ENCODE data around the gene SLC7A9.
"Not testable (repeated sequence)": the region's sequence is repeated elsewhere in the genome, so short reads cannot be mapped to it uniquely, and the experiment has no call there.

SLC7A9 gene

DNA sequence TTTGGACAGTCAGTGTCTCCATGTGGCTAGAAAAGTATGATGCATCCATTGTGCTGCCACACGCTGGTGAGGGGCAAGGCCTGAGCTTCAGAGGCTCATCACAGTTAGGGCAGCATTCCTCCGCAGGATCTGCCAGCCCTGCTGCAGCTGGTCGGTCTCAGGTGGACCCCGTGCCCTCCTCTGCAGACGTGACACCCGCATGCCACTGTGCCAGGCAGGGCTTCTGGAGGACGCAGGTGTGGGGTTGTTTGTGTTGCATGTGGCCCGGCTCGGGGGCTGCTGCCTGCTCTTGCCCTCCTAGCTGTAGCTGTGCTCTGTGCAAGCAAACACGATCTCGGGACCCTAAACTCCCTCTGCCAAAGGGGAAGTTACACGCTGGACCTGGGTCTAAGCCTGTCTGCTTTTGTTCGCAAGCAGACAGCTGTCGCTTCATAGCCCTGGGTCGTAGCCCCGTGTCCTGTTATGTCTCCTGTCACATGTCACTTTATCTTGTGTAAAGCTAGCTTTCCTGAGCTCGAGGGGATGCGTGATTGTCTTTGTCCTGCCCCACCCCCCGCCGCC, 45.3 kb downstream of the SLC7A9 start:
- no peak for DNase-seq

DNA sequence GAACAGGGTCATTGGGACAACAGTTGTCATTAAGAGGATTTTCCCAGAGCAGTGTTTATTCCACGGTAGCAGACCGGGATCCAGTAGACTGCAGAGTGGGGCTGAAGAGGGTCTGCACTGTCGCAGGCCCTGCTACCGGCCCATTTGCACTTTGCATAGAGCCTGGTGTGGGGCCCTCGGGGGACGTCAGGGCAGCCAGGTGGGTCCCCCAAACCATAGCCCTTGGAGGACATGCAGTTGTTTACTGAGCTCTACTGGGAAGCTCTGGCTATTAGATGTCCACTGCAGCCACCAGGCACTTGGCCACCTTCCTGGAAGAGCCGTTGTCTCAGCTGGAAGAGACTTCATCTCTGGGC, 45.8 kb downstream of the SLC7A9 start:
- no peak for DNase-seq

- DNase-seq, result no peak
Observed at GRCh38 chr19:32822916-32823746, 46.4 kb downstream of the SLC7A9 start.

GRCh38 chr19:32819419-32820400, 49.9 kb downstream of the SLC7A9 start:
- DNase-seq, result no peak

GRCh38 chr19:32818536-32818935, 51.0 kb downstream of the SLC7A9 start:
- DNase-seq, result no peak

- DNase-seq, result no peak
Observed at GRCh38 chr19:32817569-32818476, 51.7 kb downstream of the SLC7A9 start.

DNA sequence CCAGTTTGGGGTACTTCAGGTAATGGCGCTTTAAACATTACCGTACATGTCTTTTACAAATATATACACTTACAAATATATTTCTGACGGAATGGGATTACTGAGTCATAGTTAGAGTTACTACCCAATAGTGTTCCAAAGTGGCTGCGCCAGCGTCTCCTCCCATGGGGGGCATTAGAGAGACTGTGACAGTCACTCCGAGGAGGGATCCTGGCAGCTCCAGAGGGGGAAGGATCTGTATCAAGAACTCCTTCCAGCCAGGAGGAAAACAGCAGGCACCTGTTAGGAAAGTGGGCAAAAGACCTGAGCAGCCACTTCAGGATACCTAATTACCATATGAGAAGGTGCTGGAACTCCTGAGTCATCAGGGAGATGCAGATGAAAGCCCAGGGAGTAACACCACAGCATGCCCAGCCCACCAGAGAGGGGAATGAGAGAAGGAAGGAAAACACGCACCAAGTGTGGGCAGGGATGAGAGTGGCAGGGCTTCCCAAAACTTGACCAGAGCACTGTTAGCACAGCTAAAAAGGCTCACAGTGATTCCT, 52.9 kb downstream of the SLC7A9 start:
- no peak for DNase-seq

GRCh38 chr19:32814624-32815023, 54.9 kb downstream of the SLC7A9 start:
- DNase-seq, result no peak

GRCh38 chr19:32813862-32814425, 55.6 kb downstream of the SLC7A9 start:
- no peak for DNase-seq

DNA sequence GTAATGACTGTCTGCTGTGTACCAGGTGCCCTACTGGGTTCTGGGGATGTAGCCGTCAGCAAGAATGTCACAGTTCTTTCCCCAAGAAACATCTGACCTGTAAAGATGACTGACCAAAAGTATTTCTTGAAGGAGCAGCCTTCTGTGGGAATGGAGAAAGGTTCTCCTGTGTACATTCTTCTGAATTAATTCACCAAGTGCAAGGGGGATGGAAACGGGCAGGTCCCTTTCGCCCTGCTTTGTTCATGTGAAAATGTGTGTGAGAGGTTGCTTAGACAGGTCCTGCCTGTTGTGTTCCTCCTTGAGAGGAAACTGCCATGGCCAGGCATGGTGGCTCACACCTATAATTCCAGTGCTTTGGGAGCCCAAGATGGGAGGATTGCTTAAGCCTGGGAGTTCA, 57.0 kb downstream of the SLC7A9 start:
- no peak for DNase-seq

DNA sequence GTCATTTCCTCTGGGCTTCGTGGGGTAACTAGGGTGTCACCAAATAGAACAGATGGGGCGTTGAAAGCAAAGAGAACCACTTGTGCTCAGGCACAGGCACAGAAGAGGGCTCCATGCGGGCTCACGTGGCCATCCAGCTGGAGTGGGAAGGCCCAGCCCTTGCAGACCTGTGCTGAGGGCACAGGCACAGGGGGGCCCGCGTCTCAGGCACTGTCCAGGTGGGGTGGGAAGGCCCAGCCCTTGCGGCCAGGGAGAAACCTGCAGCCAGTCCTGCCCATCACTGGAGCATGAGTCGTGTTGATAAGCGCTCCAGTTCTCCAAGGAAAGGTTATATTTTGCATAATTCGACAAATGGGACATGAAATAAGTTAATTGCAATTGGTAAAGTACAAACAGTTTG, 57.5 kb downstream of the SLC7A9 start:
- no peak for DNase-seq

- no peak for DNase-seq
Observed at GRCh38 chr19:32811151-32811550, 58.4 kb downstream of the SLC7A9 start.

DNA sequence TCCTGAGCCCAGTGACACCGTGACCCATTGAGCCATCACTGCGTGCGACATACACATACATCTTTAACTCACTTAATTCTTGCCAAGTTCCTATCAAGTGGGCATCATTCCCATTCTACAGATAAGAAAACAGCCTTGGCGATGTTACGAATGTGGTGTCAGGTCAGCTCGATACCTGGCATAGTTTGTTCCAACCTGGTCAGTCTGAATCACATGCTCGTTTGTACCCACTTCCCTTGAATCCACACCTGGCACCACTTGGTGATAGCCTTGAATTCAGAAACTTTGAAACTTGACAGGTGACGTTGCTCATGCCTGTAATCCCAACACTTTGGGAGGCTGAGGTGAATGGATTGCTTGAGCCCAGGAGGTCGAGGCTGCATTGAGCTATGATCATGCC, 59.1 kb downstream of the SLC7A9 start:
- DNase-seq, result no peak

- DNase-seq, result no peak
Observed at GRCh38 chr19:32809754-32810153, 59.8 kb downstream of the SLC7A9 start.

DNA sequence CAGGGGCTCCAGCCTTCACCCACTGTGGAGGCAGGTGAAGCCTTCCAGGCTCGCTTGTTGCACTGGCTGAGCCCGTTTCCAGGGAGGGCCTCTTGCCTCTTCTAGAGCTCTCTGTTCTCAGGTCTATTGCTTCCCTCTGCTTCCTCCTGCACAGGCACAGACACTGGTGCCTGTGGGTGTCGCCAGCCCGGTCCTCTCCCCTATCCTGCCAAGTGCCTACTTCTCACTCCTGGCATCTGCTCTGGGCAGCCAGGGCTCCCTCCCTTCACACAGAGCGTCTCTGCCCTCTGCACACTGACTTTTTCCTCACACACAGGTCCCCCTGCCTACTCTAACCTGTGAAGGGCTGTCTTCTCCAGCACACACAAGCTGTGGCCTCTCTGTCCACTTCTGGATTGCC, 60.3 kb downstream of the SLC7A9 start:
- DNase-seq, result no peak

DNA sequence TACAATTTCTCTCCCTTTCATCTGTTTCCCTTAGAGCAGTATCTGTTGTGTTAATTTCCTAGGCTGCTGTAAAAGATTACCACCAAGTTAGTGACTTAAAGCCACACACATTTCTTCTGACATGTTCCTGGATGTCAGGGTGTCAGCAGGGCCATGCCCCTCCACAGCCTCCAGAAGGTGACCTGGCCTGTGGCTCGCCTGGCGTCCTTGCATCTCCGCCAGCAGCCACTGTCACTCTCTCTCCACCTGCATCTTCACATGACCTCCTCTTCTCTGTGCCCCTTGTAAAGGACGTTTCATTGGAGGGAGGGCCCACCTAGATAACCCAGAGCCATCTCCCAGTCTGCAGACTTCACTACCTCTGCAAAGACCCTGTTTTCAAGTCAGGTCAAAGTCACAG, 61.3 kb downstream of the SLC7A9 start:
- no peak for DNase-seq

DNA sequence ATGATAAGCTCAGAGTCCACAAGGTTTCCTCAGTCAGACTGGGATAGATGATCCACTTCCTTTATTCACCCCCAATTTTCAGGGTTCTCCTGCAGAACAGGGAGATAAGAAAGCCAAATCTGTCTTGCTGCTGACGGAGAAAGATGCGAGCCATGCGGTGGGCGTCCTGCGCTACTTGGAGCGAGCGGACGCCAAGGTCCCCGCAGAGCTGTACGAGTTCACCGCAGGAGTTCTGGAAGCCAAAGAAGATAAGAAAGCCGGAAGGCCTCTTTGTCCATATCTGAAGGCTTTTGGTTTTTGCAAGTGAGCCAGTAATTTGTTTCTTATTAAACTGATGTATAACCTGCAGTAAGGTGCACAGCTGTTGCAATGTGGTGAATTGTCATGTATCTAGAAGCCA, 66.7 kb downstream of the SLC7A9 start:
- DNase-seq, result no peak

DNA sequence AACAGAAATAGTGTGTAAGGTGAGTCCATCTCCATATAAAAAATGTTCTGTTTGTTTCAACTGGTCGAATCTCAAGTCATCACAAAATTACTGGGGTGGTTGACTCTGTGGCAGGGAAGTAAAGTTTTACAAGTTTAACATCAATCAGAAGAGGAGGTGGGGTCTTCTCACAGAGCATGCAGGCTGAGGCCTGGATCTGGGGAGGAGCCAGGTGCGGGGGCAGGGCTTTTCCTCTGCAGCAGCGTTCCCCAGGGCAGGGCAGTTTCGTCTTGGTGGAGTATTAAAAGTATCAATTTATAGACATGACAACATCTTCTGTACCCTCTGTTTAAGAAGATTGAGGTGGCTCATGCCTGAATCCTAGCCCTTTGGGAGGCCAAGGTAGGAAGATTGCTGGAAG, 68.8 kb downstream of the SLC7A9 start:
- no peak for DNase-seq

- DNase-seq, result no peak
Observed at GRCh38 chr19:32800191-32800590, 69.4 kb downstream of the SLC7A9 start.

GRCh38 chr19:32798201-32798600, 71.4 kb downstream of the SLC7A9 start:
- no peak for DNase-seq

DNA sequence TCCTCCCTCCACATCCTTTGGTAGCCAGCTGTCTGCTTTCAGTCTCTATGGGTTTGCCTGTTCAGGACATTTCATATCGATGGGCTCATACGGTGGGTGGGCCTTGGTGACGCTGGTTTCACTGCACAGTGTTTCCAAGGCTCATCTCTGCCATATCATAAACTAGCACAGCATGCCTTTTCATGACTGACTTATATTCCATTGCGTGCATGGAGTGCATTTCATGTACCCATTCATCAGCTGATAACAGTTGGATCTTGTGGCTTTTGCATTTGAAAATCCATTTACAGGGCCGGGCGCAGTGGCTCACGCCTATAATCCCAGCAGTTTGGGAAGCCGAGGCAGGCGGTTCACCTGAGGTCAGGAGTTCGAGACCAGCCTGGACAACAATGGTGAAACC, 80.1 kb downstream of the SLC7A9 start:
- no peak for DNase-seq

- DNase-seq, result not testable (repeated sequence)
Observed at GRCh38 chr19:32787895-32788294, 81.7 kb downstream of the SLC7A9 start.

Measured in Kasumi-1 (cell line).